HG02840 (cell line): Measurements from ENCODE around the gene SLK.

Experiments
- ATAC-seq: cut with Tn5 transposase; IDR thresholded peaks from one replicate; pipeline ENCODE4 v1.9.1; 2021; ENCODE audit warnings: mild to moderate bottlenecking, moderate library complexity, moderate number of reproducible peaks; ENCODE audit not compliant: unreplicated experiment, low FRiP score

The SLK gene

GRCh38 chr10:104031631-104032030 lies 64.7 kb downstream of the SLK start:
- no peak for ATAC-seq

GRCh38 chr10:104032144-104032775 lies 65.3 kb downstream of the SLK start:
- no peak for ATAC-seq

GRCh38 chr10:104033401-104033930 lies 66.5 kb downstream of the SLK start:
- ATAC-seq: no peak

- ATAC-seq: no peak
These were observed 67.0 kb downstream of the SLK start for GRCh38 chr10:104033966-104034365.

- no peak for ATAC-seq
These were observed 67.7 kb downstream of the SLK start for GRCh38 chr10:104034401-104035193.

GRCh38 chr10:104035194-104036068 lies 68.5 kb downstream of the SLK start:
- no peak for ATAC-seq

GRCh38 chr10:104036069-104036384 lies 69.1 kb downstream of the SLK start:
- no peak for ATAC-seq

- ATAC-seq: no peak
These were observed 69.7 kb downstream of the SLK start for GRCh38 chr10:104036518-104037260.

- no peak for ATAC-seq
These were observed 70.5 kb downstream of the SLK start for GRCh38 chr10:104037261-104037951.

GRCh38 chr10:104038537-104038936 lies 71.6 kb downstream of the SLK start:
- no peak for ATAC-seq

GRCh38 chr10:104038958-104039752 lies 72.2 kb downstream of the SLK start:
- ATAC-seq: no peak

GRCh38 chr10:104040382-104040781 lies 73.4 kb downstream of the SLK start:
- no peak for ATAC-seq

- ATAC-seq: no peak
These were observed 74.2 kb downstream of the SLK start for GRCh38 chr10:104040862-104041789.

- ATAC-seq: no peak
These were observed 75.1 kb downstream of the SLK start for GRCh38 chr10:104041891-104042535.

- no peak for ATAC-seq
These were observed 76.4 kb downstream of the SLK start for GRCh38 chr10:104043185-104043830.

- no peak for ATAC-seq
These were observed 76.9 kb downstream of the SLK start for GRCh38 chr10:104043854-104044253.
